Measurements from ENCODE around the gene KRTAP24-1. TPM values are rescaled to one million over a fixed set of nuclear protein-coding genes. Genes with fewer than 3 reads are reported as not detected.

The KRTAP24-1 gene
- total RNA-seq (2022) (not detected in 2 replicates), Bru-seq, nascent RNA (not detected), BruChase-seq, experiment 1, labeled RNA remaining after a 6-hour chase (not detected), BruChase-seq, experiment 2, labeled RNA remaining after a 2-hour chase (not detected)
- long read RNA-seq, result 0 reads

- no peak for DNase-seq (ENCODE audit: unreplicated experiment)
- no TSS peak for BruUV-seq (replicated peaks)
- H3K36me3 Mint-ChIP-seq (ENCODE audit: insufficient read depth, unreplicated experiment), result no peaks in the 10 kb centered on the region
- H3K27me3 Mint-ChIP-seq (ENCODE audit: insufficient read depth, unreplicated experiment), result peaks cover 45% of the 10 kb centered on the region
- TF ChIP-seq CTCF (IDR thresholded peaks at IDR 0.05; ENCODE audit: unreplicated experiment), result no peak
- no peaks in the 10 kb centered on the region for H3K4me1 Mint-ChIP-seq (ENCODE audit: insufficient read depth, unreplicated experiment)
- no peak within 1 kb of the TSS for H3K27ac Mint-ChIP-seq (ENCODE audit: low read depth, unreplicated experiment)
- CTCF ChIA-PET, result interaction anchor here (1.0 kb wide), 1 partner anchor 239 kb away, joined by 4 read pairs; no protein-coding TSS in a partner anchor
- intact Hi-C loops (cut with micrococcal nuclease), result no loop called here
- H3K4me3 Mint-ChIP-seq (ENCODE audit: unreplicated experiment), result no peak within 1 kb of the TSS
- POLR2A ChIA-PET, result no interaction called here
- H3K9me3 Mint-ChIP-seq (ENCODE audit: unreplicated experiment), result no peaks in the 10 kb centered on the region
Measured at GRCh38 chr21:30282850-30283249, at the start of gene KRTAP24-1. TSS of gene KRTAP24-1 (minus strand) at chr21:30282950. CDS start at chr21:30282932, 18 bp downstream.

GRCh38 chr21:30329203-30329875, 46.6 kb upstream of the KRTAP24-1 start:
- Mint-ChIP-seq H3K4me3 (ENCODE audit: unreplicated experiment) (peak overlapping the region; percentile 48), H3K36me3 (ENCODE audit: insufficient read depth, unreplicated experiment) (no peaks in the 10 kb centered on the region), H3K27ac (ENCODE audit: low read depth, unreplicated experiment) (no peak overlapping the region), H3K27me3 (ENCODE audit: insufficient read depth, unreplicated experiment) (peaks cover 7% of the 10 kb centered on the region), H3K9me3 (ENCODE audit: unreplicated experiment) (no peaks in the 10 kb centered on the region), H3K4me1 (ENCODE audit: insufficient read depth, unreplicated experiment) (peaks cover 8% of the 10 kb centered on the region)
- intact Hi-C loops (cut with micrococcal nuclease), result no loop called here
- no peak for TF ChIP-seq CTCF (IDR thresholded peaks at IDR 0.05; ENCODE audit: unreplicated experiment)
- ChIA-PET POLR2A (no interaction called here), CTCF (interaction anchor here (0.6 to 2.3 kb wide), 8 partner anchors 11 to 853 kb away, joined by 3 to 16 read pairs (median 4); no protein-coding TSS in a partner anchor)
- DNase-seq (ENCODE audit: unreplicated experiment), result peak; percentile 47
- BruUV-seq (replicated peaks), result no TSS peak

- ChIA-PET POLR2A (no interaction called here), CTCF (interaction anchor here (1.3 kb wide), 1 partner anchor 13 kb away, joined by 3 read pairs; no protein-coding TSS in a partner anchor)
- H3K4me3 Mint-ChIP-seq (ENCODE audit: unreplicated experiment), result no peak overlapping the region
- H3K27me3 Mint-ChIP-seq (ENCODE audit: insufficient read depth, unreplicated experiment), result peaks cover 26% of the 10 kb centered on the region
- BruUV-seq (replicated peaks), result no TSS peak
- no peak for DNase-seq (ENCODE audit: unreplicated experiment)
- TF ChIP-seq CTCF (IDR thresholded peaks at IDR 0.05; ENCODE audit: unreplicated experiment), result no peak
- no peaks in the 10 kb centered on the region for H3K9me3 Mint-ChIP-seq (ENCODE audit: unreplicated experiment)
- peaks cover 8% of the 10 kb centered on the region for H3K4me1 Mint-ChIP-seq (ENCODE audit: insufficient read depth, unreplicated experiment)
- H3K36me3 Mint-ChIP-seq (ENCODE audit: insufficient read depth, unreplicated experiment), result no peaks in the 10 kb centered on the region
- intact Hi-C loops (cut with micrococcal nuclease), result no loop called here
- no peak overlapping the region for H3K27ac Mint-ChIP-seq (ENCODE audit: low read depth, unreplicated experiment)
Measured at GRCh38 chr21:30326390-30326789, 43.6 kb upstream of the KRTAP24-1 start.

GRCh38 chr21:30320215-30320614, 37.5 kb upstream of the KRTAP24-1 start, which contains the start of gene KRTAP26-1:
TSS of gene KRTAP26-1 (minus strand) at chr21:30320315. CDS start at chr21:30320035, 280 bp downstream.
- TF ChIP-seq CTCF (IDR thresholded peaks at IDR 0.05; ENCODE audit: unreplicated experiment), result no peak
- BruUV-seq (replicated peaks), result no TSS peak

More at GRCh38 chr21:30320215-30320614, 37.5 kb upstream of the KRTAP24-1 start, which contains the start of gene KRTAP26-1:
- CTCF ChIA-PET, result interaction anchor here (0.6 kb wide), 1 partner anchor 288 kb away, joined by 3 read pairs; no protein-coding TSS in a partner anchor
- intact Hi-C loops (cut with micrococcal nuclease), result no loop called here
- H3K4me3 Mint-ChIP-seq (ENCODE audit: unreplicated experiment), result no peak within 1 kb of the TSS
- H3K36me3 Mint-ChIP-seq (ENCODE audit: insufficient read depth, unreplicated experiment), result no peaks in the 10 kb centered on the region
- H3K4me1 Mint-ChIP-seq (ENCODE audit: insufficient read depth, unreplicated experiment), result no peaks in the 10 kb centered on the region
- no peak within 1 kb of the TSS for H3K27ac Mint-ChIP-seq (ENCODE audit: low read depth, unreplicated experiment)
- H3K9me3 Mint-ChIP-seq (ENCODE audit: unreplicated experiment), result no peaks in the 10 kb centered on the region
- no peak for DNase-seq (ENCODE audit: unreplicated experiment)
- H3K27me3 Mint-ChIP-seq (ENCODE audit: insufficient read depth, unreplicated experiment), result peaks cover 61% of the 10 kb centered on the region
- POLR2A ChIA-PET, result no interaction called here
